IPS-18c (cell line): ENCODE results near the gene RO60.

Source experiments
- H3K4me3 ChIP-seq: 2 replicates; pipeline ENCODE4 v1.7.0; 2013; ENCODE audit warnings: low read depth, mild to moderate bottlenecking, low read length, moderate library complexity; ENCODE audit not compliant: insufficient read depth
- H3K9me3 ChIP-seq: one replicate; pipeline ENCODE4 v1.6.1; 2013; ENCODE audit warnings: mild to moderate bottlenecking, low read length, moderate library complexity; ENCODE audit not compliant: control insufficient read depth, insufficient read depth

RO60 gene

DNA sequence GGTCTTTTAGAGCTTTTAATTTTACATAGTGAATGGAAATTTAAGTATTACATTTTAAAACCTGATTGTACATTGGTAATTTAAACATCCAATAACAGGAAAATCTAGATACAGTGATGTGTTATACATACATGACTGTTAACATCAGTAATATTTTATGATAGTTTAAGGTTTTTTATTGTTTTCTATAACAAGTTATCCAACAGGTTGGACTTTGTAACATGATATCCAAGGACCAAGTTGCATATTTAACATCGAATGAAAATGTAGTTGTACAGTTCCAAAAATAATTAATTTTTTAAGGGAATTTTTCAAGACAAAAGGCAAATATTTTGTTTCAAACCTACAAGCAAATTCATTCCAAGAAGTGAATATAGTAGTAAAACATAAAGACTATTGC is 31.5 kb downstream of the RO60 start:
- no peaks in the 10 kb centered on the region for H3K9me3 ChIP-seq
- no peak overlapping the region for H3K4me3 ChIP-seq

GRCh38 chr1:193094112-193094511 is 34.7 kb downstream of the RO60 start:
- H3K4me3 ChIP-seq, result no peak overlapping the region
- H3K9me3 ChIP-seq, result no peaks in the 10 kb centered on the region

DNA sequence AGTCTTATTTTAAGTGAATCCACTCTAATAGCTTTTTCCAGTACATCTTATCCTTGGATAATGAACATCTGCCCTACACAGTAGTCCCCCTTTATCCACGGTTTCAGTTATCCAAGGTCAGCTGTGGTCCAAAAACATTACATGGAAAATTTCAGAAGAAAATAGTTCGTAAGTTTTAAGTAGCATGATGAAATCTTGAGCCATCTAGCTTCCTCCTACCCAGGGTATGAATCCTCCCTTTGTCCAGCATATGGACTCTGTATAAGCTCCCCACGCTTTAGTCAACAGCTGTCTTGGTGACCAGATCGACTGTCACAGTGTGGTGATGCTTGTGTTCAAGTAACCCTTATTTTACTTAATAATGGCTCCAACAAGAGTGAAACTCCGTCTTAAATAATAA is 43.2 kb downstream of the RO60 start:
- Histone ChIP-seq H3K4me3 (no peak overlapping the region), H3K9me3 (no peaks in the 10 kb centered on the region)

- H3K9me3 ChIP-seq, result no peaks in the 10 kb centered on the region
- peak overlapping the region; percentile 79 for H3K4me3 ChIP-seq
These were observed 44.5 kb downstream of the RO60 start for GRCh38 chr1:193103759-193104501.

DNA sequence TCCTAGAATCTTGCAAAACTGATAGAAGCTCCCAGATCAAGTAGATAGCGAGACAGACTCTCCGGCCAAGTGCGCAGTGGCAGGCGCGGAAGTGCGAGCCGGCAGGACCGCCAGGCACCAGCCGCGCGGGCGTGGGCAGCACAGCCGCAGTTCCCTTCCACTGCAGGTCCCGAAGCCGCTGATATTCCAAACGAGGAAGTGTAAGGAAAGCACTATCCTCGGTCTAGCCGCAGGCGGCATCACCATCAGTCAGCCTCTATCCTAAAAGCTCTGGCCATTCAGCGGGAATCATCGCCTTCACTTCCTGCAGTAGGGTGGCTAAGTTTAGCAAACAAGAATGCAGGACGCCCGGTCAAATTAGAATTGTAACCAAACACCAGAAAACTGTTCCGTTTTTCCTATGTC is 45.1 kb downstream of the RO60 start:
- Histone ChIP-seq H3K4me3 (peak overlapping the region; percentile 79), H3K9me3 (no peaks in the 10 kb centered on the region)

- H3K4me3 ChIP-seq, result peak within 1 kb of the TSS; percentile 79
- H3K9me3 ChIP-seq, result no peaks in the 10 kb centered on the region
These were observed 45.8 kb downstream of the RO60 start, which contains the start of gene GLRX2 for GRCh38 chr1:193104907-193105820. TSS of gene GLRX2 (minus strand) at chr1:193105414. CDS start at chr1:193105382, 32 bp downstream.

GRCh38 chr1:193105821-193106177 is 46.4 kb downstream of the RO60 start:
- Histone ChIP-seq H3K9me3 (no peaks in the 10 kb centered on the region), H3K4me3 (peak overlapping the region; percentile 79; the same call in 1 of the 2 replicates)

GRCh38 chr1:193108471-193108870 is 49.1 kb downstream of the RO60 start:
- Histone ChIP-seq H3K9me3 (no peaks in the 10 kb centered on the region), H3K4me3 (no peak overlapping the region)
